GM13976 (cell line): ENCODE data around the gene CBX1.
A peak's percentile ranks its signal among the peaks of the same experiment; 100 is the strongest.
"Not testable (repeated sequence)": the region's sequence is repeated elsewhere in the genome, so short reads cannot be mapped to it uniquely, and the experiment has no call there.

Experiments
- DNase-seq: peaks from one replicate; pipeline ENCODE4 v3.0.0; 2012; ENCODE audit warnings: low spot score
- CTCF ChIP-seq: IDR thresholded peaks from 2 replicates; pipeline ENCODE4 v1.5.1; 2012; ENCODE audit warnings: borderline replicate concordance, mild to moderate bottlenecking; ENCODE audit not compliant: insufficient read depth; ENCODE audit errors: extremely low read depth, missing control alignments, control extremely low read depth
- in situ Hi-C: fragments of 300-500 bp; cut with MboI; formaldehyde crosslinking; loops from one replicate; pipeline ENCODE4 v1.12.0; 2022; ENCODE audit warnings: low sequenced_read_pairs, mixed read lengths, inconsistent platforms; ENCODE audit not compliant: unreplicated experiment

The CBX1 gene

GRCh38 chr17:48074322-48075081 lies 26.8 kb downstream of the CBX1 start:
- peak; percentile 66 for DNase-seq
- in situ Hi-C loops = no loop called here
- TF ChIP-seq CTCF = peak; percentile 67

- DNase-seq, in situ Hi-C loops: not testable (repeated sequence)
Observed at GRCh38 chr17:48073566-48074094, 27.6 kb downstream of the CBX1 start.

GRCh38 chr17:48072811-48073210 lies 28.5 kb downstream of the CBX1 start:
- in situ Hi-C loops = not testable (repeated sequence)

GRCh38 chr17:48071654-48072053 lies 29.6 kb downstream of the CBX1 start:
- DNase-seq = no peak
- TF ChIP-seq CTCF = no peak
- in situ Hi-C loops = no loop called here

More at GRCh38 chr17:48072811-48073210, 28.5 kb downstream of the CBX1 start:
- not testable (repeated sequence) for DNase-seq

- in situ Hi-C loops = no loop called here
- DNase-seq = no peak
- TF ChIP-seq CTCF = no peak
Observed at GRCh38 chr17:48070195-48070594, 31.1 kb downstream of the CBX1 start.

GRCh38 chr17:48068491-48068961 lies 32.8 kb downstream of the CBX1 start:
- no peak for DNase-seq
- in situ Hi-C loops = loop anchor here (5.0 kb wide), 1 partner anchor 36 kb away; no protein-coding TSS in a partner anchor
- TF ChIP-seq CTCF = no peak

GRCh38 chr17:48067808-48068207 lies 33.5 kb downstream of the CBX1 start:
- in situ Hi-C loops = loop anchor here (5.0 kb wide), 1 partner anchor 36 kb away; no protein-coding TSS in a partner anchor
- not testable (repeated sequence) for DNase-seq

- DNase-seq = no peak
- in situ Hi-C loops = loop anchor here (5.0 kb wide), 1 partner anchor 35 kb away; no protein-coding TSS in a partner anchor
- TF ChIP-seq CTCF = no peak
Observed at GRCh38 chr17:48067245-48067644, 34.0 kb downstream of the CBX1 start.
